Adrenal gland (tissue), 5 donors: Measurements from ENCODE around the gene TMEM231.

Experiments
- CTCF ChIP-seq, 6 experiments: fragments of 450-650 bp in 4 of 6; fragments of 200-600 bp in 2 of 6; sonication (generic) in 1 of 6; IDR thresholded peaks; 1 replicate in 5 of 6; 2 replicates in 1 of 6; pipeline versions ENCODE4 v1.5.1 to v1.8.0; 2016 to 2021; ENCODE audit warnings: antibody characterized with exemption in 6 of 6, mild to moderate bottlenecking in 2 of 6, moderate library complexity in 1 of 6
- POLR2A ChIP-seq, 2 donors: fragments of 450-650 bp; IDR thresholded peaks; one replicate each; pipeline ENCODE4 v1.6.1; 2017; ENCODE audit warnings: antibody characterized with exemption in 2 of 2, mild to moderate bottlenecking in 2 of 2, moderate library complexity in 1 of 2
- donor health status: DM: no; HTN: no; CAD: no.

DNA sequence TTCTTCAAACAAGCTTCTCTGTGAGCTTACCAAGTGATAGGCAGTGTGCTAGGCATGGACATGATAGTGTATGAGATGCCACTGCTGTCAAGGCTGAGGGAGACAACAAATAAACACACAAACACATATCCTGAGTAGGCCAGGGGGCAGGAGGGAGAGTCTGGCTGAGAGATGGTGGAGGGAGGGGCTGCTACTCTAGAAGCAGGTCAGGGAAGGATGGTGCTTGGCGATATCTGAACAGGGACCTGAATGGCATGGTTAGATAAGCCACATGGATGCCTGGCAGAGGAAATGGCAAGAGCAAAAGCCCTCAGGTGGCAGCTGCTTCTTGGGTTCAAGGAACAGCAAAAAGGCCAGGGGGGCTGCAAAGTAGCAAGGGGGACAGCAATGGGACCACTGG lies 52.3 kb downstream of the TMEM231 start:
- no peak for TF ChIP-seq CTCF (IDR thresholded peaks at IDR 0.05)
- TF ChIP-seq POLR2A (IDR thresholded peaks at IDR 0.05): no peak
